Panc1 (cell line): ENCODE results near the gene NAT16.

ENCODE experiments used
- POLR2AphosphoS5 ChIP-seq: IDR thresholded peaks from 2 replicates; pipeline ENCODE4 v1.6.1; 2012; ENCODE audit warnings: mild to moderate bottlenecking, low read depth, low read length, moderate library complexity
- SIN3A ChIP-seq: IDR thresholded peaks from 2 replicates; pipeline ENCODE4 v1.6.1; 2012; ENCODE audit warnings: low read depth, mild to moderate bottlenecking, low read length, moderate library complexity, borderline replicate concordance; ENCODE audit not compliant: insufficient read depth
- TCF7L2 ChIP-seq: IDR thresholded peaks from 2 replicates; pipeline ENCODE4 v1.6.1; 2011; ENCODE audit warnings: mild to moderate bottlenecking, low read depth, low read length, inconsistent platforms
- TF ChIP-seq, protein P1 (sequence below): fragments of 450-650 bp; IDR thresholded peaks from 2 replicates; pipeline ENCODE4 v1.5.1; 2017; ENCODE audit warnings: mild to moderate bottlenecking

DNA sequence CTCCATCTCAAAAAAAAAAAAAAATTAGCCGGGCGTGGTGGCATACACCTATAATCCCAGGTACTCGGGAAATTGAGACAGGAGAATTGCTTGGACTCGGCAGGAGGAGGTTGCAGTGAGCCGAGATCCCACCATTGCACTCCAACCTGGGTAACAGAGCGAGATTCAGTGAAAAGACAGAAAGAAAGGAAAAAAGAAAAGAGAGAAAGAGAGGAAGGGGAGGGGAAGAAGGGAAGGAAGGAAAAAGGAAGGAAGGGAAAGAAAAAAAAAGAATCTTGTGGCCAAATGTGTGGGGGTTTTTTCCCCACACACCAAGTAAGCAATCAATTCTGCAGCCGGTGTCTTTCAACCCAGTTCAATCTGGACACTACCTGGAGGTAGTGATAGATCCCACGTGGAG lies 9.0 kb upstream of the NAT16 start:
- TF ChIP-seq, protein P1, sequence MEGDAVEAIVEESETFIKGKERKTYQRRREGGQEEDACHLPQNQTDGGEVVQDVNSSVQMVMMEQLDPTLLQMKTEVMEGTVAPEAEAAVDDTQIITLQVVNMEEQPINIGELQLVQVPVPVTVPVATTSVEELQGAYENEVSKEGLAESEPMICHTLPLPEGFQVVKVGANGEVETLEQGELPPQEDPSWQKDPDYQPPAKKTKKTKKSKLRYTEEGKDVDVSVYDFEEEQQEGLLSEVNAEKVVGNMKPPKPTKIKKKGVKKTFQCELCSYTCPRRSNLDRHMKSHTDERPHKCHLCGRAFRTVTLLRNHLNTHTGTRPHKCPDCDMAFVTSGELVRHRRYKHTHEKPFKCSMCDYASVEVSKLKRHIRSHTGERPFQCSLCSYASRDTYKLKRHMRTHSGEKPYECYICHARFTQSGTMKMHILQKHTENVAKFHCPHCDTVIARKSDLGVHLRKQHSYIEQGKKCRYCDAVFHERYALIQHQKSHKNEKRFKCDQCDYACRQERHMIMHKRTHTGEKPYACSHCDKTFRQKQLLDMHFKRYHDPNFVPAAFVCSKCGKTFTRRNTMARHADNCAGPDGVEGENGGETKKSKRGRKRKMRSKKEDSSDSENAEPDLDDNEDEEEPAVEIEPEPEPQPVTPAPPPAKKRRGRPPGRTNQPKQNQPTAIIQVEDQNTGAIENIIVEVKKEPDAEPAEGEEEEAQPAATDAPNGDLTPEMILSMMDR, result no peak
- TF ChIP-seq TCF7L2 (no peak), POLR2AphosphoS5 (no peak), SIN3A (no peak)
